Coronary artery (tissue), 2 donors: Measurements from ENCODE around the gene CABP2.

Experiments
- DNase-seq: peaks from one replicate; pipeline ENCODE4 v3.0.0-alpha.2; 2017; ENCODE audit warnings: low spot score
- H3K27ac ChIP-seq, 2 donors: fragments of 200-600 bp; sonication (generic); one replicate each; pipeline ENCODE4 v1.5.1; 2016 to 2019
- H3K4me3 ChIP-seq: fragments of 200-600 bp; sonication (generic); 2 replicates; pipeline ENCODE4 v1.5.1; 2016; ENCODE audit warnings: mild to moderate bottlenecking, moderate library complexity
- TF ChIP-seq, protein P1 (sequence below): fragments of 200-600 bp; sonication (generic); IDR thresholded peaks from one replicate; pipeline ENCODE4 v1.5.1; 2019; ENCODE audit warnings: antibody characterized with exemption

The CABP2 gene

DNA sequence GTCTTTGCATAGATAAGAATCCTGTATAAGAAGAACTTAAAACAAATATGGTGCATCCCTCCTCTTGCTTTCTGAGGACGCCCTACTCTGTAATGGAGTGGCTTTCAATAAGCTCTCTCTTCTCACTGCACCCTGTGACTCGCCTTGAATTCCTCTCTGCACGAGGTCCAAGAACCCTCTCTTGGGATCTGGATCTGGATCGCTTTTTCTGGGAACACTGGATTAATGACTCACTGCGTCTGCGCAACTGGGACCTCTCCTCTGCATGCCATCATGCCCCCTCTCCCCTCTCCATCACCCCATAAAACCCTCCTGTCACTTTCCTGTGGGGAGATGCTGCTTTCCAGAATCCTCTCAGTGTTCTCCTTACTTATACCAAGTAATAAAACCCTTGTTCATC is 15.1 kb upstream of the CABP2 start:
- H3K27ac ChIP-seq = no peak overlapping the region
- TF ChIP-seq, protein P1, sequence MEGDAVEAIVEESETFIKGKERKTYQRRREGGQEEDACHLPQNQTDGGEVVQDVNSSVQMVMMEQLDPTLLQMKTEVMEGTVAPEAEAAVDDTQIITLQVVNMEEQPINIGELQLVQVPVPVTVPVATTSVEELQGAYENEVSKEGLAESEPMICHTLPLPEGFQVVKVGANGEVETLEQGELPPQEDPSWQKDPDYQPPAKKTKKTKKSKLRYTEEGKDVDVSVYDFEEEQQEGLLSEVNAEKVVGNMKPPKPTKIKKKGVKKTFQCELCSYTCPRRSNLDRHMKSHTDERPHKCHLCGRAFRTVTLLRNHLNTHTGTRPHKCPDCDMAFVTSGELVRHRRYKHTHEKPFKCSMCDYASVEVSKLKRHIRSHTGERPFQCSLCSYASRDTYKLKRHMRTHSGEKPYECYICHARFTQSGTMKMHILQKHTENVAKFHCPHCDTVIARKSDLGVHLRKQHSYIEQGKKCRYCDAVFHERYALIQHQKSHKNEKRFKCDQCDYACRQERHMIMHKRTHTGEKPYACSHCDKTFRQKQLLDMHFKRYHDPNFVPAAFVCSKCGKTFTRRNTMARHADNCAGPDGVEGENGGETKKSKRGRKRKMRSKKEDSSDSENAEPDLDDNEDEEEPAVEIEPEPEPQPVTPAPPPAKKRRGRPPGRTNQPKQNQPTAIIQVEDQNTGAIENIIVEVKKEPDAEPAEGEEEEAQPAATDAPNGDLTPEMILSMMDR = no peak
- no peak overlapping the region for H3K4me3 ChIP-seq
- DNase-seq = no peak

DNA sequence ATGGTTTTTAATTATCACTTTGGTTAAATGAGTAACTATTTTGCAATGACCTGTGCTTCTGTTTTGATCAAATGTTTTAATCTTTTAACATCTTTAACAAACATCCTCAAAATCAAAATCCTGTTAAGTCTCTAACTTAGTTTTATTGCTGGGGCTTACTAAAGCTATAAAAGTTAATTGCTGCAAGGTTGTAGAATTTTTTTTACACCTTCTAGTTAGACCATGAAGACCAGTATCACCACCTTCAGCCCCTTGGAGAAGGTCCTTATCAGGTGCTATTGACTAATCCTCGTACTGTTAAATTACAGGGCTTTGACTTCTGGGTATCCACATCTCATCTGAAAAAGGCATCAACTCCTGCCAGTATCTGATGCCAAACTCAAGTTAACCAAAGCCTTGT is 12.3 kb upstream of the CABP2 start:
- no peak overlapping the region for H3K27ac ChIP-seq
- DNase-seq = no peak
- no peak overlapping the region for H3K4me3 ChIP-seq
- TF ChIP-seq, protein P1 = no peak

DNA sequence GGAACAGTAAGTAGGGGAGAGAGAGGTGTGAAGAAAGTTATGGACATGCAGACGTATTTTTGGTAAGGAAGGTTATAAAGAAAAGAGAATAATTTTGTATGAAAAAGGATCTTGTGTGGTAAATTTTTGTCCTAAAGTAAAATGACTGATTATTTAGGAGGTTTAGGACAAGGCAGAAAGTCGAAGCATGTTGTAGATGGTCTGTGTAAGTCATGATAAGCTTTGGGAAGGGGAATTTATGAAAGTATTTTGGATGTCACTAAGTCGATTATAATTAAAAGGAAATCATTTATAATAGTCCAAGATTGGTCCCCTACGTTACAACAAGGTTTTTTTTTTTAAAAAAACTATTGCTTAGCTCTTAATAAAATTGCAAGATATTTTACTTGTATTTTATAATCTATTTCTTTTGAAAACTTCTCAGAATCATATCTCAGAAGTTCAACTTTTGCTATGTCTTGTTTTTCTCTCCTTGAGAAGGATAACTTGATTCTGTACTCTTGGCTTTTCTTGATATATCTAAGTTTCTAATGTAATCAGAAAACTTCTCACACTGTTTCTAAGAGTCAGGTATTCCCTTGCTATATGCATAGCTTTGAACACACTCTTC is 10.9 kb upstream of the CABP2 start:
- TF ChIP-seq, protein P1 = no peak

DNA sequence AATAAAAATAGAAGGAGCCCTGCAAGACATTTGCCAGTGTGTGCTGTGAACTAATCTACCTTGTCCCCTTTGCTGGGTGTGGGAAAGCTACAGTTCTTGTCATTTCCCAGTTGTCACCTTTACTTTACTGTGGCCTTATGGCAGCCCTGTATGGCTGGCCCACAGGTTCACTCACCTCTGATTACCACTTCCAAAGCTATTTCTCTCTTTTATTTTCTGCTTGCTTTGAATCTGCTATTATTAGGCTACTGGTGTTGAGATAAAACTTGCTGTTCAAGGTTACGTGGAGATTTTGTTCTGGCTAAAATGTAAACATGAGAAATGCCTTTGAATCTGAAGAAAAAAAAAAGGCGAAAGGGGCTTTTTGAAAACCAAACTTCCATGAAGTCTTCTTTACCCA is 9.6 kb upstream of the CABP2 start:
- H3K27ac ChIP-seq = no peak overlapping the region
- no peak overlapping the region for H3K4me3 ChIP-seq
- TF ChIP-seq, protein P1 = no peak
- no peak for DNase-seq

More for the DNA sequence above, 10.9 kb upstream of the CABP2 start:
- no peak for DNase-seq
- no peak overlapping the region for H3K4me3 ChIP-seq
- no peak overlapping the region for H3K27ac ChIP-seq

DNA sequence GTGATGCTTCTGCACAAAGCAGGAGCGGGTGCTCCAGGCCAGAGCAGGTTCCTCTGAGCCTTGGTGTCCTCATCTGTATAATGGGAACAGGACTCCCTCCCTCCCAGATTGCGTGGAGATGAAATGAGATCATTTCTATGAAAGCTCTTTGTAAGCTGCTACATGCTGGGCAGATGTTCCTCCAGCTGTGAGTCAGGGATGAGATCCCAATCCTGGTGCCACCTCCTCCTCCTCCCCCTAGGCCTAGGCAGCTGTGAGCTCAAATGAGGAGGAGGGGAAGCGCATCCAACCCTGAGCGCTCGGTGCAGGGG is 7.0 kb upstream of the CABP2 start:
- TF ChIP-seq, protein P1 = no peak
- Histone ChIP-seq H3K4me3 (no peak overlapping the region), H3K27ac (no peak overlapping the region)
- no peak for DNase-seq

DNA sequence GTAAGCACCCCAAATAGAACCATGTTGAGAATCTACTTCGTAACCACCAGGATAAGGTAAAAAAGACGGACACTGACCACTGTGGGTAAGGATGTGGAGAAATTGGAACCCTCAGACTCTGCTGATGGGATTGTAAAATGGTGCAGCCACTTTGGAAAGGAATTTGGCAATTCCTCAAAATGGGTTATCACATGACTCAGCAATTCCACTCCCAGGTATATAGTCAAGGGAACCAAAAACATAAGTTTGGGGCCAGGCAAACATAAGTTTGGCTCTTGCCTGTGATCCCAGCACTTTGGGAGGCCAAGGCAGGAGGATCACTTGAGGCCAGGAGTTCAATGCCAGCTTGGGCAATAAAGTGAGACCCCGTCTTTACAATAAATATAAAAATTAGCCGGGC is 5.1 kb upstream of the CABP2 start:
- Histone ChIP-seq H3K27ac (no peak overlapping the region), H3K4me3 (no peak overlapping the region)
- no peak for DNase-seq
- TF ChIP-seq, protein P1 = no peak

DNA sequence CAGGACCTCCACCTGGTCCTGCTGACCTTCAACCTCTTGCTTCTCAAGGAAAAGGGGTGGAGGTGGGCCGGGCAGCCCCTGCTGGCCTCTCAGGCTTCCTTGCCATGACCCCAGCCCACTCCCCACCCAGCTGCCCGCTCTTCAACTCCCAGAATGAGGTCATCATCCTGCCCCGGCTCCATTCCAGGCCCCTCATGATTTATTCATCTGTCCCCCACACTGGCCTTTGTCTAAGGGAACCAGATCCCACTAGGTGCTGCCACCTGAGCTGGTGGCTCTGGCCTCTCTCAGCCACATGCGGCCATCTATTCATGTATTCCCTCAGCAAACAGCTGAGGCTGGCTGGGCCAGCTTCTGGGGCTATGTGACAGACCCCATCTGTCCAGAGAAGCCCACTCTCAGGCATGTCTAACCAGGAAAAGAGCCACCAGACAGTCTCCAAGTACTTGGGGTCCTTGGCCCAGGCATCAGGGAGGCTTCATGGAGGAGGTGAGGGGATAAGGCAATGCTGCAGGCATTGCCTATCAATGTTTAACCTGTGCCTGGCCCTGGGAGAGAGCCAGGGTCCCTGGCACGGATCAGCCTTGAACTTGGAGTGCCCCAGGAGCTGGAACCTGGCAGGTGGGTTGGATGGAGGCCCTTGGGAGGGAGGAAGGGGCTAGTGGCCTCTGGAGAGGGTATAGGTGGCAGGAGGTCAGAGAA is 2.2 kb upstream of the CABP2 start:
- DNase-seq = peak; percentile 62
- Histone ChIP-seq H3K27ac (no peak overlapping the region), H3K4me3 (no peak overlapping the region)
- TF ChIP-seq, protein P1 = no peak
